DMS153 treated with DMSO at 0.1 percent for 48 hours (cell line): ENCODE results near the gene FHL3.
A peak's percentile ranks its signal among the peaks of the same experiment; 100 is the strongest.
"Not testable (repeated sequence)": the region's sequence is repeated elsewhere in the genome, so short reads cannot be mapped to it uniquely, and the experiment has no call there.

Experiments used
- DNase-seq: peaks from one replicate; lab custom pipeline; 2025; ENCODE audit not compliant: unreplicated experiment; lab: John Stamatoyannopoulos, UW

FHL3 gene

DNA sequence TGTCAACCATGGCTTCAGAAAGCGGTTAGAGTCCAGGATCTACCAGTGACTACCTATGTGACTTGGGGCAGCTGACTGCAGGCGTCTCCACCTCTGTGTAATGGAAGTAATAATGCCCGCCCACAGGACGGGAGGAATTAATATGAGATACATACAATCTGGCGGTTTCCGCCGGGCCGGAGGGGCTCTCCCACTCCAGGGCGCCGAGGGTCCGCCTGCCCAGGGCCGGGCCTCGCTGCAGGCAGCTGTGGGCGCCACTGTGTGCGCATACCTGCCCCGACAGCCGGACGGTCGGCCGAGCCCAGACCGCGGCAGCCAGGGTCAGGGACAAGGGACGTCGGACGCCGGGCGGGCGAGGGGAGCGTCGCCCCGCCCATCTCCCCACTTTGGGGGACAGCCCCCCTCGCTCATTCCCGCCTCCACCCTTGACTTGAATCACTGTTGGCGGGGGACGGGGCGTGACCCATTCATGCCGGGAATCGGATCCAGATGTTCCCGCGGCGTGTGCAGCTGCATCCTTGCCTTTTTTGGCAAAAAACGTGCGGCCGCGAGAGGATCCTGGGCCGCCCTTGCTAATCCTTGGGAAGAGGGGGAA, 9.5 kb downstream of the FHL3 start:
- DNase-seq: no peak

DNA sequence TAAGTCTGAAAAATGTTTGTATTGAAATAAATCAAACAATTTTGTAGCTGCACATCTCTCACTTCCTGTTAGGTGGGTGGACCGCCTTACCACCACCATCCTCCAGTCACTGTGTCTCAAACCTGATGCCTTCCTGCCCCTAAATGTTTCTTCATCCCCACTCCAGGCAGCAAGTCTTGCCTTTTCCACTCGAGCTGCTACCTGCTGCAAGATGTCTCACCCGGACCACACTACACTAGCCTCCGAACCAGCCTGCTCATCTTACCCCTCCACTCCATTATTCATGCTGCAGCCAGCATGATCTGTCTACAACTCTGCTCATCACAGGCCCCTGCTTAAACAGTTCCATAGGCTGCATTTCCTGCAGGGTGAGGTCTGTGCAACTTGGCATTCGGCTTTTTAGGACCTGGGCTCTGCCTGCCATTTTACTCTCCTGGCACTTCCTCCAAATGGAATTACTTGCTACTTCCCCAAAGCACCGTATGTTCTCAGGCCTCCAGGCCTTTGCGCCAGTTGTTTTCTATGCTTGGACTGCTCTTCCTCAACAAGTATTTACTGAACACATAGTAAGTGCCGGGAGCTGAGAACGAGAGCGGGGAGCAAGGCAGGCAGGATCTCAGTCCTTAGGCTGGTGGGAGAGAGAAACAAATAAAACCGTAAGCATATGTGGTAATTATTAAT, 10.3 kb downstream of the FHL3 start:
- no peak for DNase-seq

DNA sequence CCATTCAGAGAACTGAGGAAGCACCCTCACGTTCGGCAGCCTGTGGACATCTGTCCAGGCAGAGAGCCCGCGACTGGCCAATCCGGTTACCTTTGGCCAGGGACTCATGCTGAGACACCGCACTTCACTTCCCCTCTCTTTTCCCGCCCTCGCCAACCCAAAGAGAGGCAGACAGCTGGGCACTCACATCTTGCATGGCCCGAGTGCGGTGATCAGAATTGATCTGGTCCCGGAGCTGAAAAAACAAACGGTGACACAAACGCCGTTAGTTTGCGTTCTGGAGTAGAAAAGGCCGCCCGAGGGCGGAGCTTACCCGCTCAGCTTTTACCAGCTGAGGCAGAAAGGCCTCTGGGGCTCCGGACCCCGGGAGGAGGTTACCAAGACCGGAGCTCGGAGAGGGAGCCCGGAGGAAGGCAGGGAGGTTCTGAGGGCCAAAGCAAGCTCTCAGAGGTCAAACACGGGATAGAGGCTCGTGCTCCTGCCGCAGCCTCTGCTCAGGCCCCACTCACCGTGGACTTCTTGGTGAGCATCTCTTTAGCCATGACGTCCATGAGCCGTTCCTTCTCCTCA, 15.9 kb downstream of the FHL3 start:
- DNase-seq: no peak

DNA sequence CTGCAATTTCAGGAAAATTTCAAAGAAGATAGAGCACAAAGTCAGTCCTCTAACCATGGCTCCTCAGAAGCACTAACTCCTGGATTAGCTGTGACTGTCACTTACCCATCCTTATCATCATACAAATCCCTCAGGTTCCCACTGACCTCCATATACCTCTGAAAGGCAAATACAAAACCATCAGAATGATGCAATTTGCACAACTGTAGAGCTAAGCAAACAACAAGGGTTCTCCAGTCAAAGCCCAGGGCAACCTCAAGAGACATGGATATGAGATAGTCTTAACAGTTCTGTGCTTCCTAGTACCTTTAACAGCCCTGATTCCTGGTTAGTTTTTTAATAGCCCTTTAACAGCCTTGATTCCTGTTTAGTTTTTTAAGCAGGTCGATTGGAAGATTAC, 17.6 kb downstream of the FHL3 start:
- no peak for DNase-seq

DNA sequence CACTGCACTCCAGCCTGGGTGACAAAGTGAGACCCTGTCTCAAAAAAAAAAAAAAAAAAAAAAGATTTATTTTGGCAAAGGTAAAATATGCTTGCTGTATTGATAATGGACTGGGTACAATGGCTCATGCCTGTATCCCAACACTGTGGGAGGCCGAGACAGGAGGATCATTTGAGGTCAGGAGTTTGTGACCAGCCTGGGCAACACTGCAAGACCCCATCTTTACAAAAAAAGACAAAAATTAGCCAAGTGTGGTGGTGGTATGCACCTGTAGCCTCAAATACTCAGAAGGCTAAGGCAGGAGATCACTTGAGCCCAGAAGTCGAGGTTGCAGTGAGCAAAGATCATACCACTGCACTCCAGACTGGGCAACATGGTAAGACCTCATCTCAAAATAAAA, 21.8 kb downstream of the FHL3 start:
- no peak for DNase-seq

DNA sequence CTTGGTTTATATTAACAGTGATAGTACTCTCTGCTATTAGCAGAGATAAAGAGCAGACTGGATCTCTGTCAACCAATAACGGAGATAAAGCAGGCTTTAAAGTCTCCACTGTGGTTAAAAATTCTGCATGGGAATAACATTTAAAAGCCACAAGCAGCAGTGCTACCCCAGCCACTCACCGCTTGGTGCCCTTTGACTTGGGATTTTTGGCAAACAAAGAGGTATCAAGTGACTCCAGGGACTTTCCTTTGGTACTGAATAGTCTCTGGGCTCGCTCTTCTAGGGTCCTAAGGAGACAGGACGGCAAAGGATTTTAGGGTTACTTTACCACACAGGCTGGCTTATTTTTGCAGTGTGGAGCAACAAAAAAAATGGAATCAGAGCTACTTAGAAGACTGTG, 26.8 kb downstream of the FHL3 start:
- DNase-seq: no peak

DNA sequence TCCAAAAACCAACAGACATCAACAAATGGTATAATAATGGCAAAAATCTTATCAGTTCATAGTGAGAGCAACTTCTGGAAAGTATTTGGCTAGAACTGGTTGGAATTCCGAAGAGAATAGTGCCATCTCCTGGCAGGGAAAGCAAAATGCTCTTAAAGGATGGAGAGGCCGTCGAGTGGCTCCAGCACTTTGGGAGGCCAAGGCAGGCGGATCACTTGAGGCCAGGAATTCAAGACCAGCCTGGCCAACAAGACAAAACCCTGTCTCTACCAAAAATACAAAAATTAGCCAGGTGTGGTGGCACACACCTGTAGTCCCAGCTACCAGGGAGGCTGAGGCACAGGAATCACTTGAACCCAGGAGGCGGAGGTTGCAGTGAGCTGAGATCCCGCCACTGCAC, 30.2 kb downstream of the FHL3 start:
- peak; percentile 45 for DNase-seq

DNA sequence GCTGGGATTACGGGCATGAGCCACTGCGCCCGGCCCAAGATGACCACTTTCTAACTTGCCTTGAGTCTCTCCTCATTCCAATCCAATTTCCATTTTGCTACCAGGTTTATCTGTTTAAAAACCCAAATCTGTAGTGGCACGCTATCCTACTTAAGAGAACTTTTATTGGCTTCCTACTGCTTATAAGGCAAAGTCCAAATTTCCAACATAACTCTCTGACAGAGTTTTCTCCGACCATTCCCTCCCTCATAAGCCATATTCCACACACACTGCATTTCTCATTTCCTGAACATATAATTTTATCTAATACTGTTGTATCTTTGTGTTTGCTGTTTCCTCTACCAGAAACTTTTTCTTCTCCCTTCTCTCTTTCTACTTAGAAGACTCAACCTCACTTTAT, 30.7 kb downstream of the FHL3 start:
- DNase-seq: no peak

DNA sequence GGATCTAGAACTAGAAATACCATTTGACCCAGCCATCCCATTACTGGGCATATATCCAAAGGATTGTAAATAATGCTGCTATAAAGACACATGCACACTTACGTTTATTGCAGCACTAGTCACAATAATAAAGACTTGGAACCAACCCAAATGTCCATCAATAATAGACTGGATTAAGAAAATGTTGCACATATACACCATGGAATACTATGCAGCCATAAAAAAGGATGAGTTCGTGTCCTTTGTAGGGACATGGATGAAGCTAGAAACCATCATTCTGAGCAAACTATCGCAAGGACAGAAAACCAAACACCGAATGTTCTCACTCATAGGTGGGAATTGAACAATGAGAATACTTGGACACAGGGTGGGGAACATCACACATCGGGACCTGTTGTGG, 31.6 kb downstream of the FHL3 start:
- DNase-seq: not testable (repeated sequence)

DNA sequence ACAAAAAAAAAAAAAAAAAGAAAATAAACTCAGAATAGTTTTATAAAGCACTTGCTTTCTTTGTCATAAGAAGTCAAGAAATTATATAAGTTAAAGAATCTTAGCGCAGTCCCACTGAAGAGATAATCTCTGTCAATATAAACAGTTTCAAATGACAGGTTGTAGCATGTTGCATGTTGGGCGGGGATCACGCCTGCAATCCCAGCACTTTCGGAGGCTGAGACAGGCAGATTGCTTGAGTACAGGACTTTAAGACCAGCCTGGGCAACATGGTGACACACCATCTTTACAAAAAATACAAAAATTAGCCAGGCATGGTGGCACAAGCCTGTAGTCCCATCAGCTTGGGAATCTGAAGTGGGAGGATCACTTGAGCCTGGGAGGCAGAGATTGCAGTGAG, 40.0 kb downstream of the FHL3 start:
- DNase-seq: no peak

DNA sequence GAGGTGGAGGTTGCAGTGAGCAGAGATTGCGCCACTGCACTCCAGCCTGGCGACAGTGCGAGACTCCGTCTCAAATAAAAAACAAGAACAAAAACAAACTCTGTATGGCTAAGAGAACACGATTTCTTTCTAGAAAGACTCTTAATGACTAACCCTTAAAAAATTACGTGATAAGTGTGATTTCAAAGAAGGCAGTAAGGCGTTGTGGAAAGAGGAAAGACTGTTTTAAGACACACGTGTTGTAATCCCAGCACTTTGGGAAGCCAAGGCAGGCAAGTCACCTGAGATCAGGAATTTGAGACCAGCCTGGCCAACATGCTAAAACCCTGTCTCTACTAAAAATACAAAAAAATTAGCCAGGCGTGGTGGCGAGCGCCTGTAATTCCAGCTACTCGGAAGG, 41.2 kb downstream of the FHL3 start:
- DNase-seq: not testable (repeated sequence)

DNA sequence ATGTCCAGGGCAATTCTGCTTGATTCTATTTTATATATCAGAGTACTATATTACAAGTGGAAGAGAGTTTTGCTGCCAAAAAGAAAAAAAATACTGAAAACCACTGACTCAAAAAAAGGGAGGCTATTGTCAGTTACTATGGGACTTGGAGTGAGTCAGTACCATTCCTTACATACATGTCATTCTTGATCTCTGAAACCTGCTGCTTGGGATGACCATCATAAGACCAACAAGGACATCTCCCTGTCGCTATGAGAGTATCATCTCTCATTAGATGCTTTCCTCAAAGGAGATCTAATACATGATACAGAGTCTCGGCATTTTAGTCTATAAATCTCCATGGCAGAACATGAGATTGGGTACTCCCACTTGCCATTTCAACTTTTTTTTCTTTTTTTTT, 46.6 kb downstream of the FHL3 start:
- DNase-seq: no peak

DNA sequence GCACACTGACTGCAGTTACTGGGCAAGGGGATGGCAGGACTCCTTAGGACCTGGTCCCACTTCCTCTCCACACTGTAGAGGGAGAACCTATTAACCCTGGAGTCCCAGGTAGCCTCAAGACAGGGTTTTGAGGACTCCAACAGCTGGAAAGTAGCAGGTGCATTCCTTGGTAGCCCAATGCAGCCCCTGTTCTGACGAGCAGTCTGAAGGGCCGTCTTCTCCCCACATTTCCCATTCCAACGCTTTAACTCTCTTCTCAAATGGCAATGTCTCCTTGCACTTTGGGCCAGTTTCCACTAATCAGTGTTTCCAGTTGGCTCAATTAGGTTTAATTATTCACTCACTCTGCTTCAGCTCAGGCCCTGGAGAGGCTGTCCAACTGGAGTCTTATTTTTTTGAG, 49.6 kb downstream of the FHL3 start:
- no peak for DNase-seq

DNA sequence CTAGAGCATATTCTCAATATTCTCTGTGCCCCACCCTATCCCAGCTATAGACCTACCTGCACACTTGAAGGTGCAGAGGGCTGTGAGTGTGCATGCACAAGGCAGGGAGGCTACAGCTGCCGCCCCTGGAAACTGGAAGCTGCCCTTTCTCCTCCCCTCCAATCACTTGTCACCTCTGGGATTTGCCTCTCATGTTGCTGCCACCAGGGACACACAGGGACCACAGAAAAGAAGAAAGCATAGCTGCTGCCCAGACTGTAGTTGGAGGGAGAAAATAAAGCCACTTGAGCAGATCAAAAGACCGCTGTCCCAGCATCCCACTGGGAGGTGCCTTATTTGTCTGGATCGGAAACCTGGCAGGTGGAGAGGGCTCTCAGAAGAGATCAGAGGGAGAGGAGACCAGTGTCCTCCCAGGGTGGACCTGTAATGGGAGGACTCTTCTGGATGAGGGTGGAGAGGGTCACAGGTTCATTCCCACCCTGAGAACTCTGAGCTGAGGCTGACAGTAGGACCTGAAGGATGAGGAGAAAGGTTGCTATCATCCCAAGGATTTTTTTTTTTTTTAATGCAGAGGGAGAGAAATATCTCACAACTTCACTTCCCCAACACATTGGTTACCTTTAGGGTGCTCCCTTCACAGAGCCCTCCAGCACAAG, 50.9 kb downstream of the FHL3 start:
- DNase-seq: no peak

DNA sequence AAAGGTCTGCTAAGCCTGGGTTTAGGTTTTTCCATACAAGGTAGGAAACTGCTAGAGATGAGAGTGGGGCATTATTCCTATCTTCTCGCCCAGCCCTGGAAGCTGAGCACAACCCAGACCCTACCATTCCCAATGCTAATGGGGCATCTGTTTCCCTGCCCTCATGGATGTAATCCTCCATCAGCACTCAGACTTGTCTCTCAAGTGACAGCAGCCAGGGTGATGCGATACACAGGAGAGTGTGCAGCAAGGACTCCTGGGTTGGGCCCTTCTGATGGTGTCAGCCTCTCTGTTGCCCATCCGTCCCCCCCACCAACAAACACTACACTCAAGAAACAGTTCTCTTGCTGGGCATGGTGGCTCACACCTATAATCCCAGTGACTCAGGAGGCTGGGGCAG, 52.6 kb downstream of the FHL3 start:
- no peak for DNase-seq

DNA sequence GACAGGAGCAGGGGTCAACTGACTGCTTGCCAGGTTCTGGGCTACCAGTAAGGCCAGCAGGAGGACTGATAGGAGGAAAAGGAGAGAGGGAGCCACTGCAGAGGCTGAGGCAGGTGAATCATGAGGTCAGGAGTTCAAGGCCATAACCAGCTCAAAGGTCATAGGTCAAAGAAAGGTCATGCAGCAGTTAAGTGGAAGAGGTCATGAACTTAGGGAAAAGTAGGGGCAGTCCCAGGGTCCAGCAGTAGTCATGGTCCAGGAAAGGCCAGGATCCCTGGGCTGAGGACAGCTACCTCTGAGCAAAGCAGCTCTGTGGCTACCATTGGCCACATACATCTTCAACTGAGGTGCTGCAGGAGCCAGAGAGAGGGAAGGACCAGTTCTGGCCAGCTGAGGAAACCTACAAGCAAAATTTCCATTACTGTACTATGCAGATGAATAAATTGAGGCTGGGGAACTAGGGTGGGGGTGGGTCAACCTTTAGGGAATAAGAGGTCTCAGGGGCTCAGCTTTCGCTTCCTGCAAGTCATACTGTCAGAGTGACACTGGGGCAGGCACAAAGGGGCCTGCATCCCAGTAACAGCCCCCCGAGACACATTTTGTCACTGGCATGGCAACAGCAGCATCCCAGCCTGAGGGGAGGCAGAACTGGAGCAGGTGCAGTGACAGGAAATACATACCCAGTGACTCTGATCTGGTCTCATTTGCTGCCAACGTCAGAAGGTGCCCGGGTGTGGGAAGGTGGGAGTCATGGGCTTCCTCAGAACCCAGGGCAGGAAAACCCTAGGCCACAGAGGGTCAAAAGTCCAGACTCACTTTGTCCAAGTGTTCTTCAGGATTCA, 53.3 kb downstream of the FHL3 start:
- no peak for DNase-seq

DNA sequence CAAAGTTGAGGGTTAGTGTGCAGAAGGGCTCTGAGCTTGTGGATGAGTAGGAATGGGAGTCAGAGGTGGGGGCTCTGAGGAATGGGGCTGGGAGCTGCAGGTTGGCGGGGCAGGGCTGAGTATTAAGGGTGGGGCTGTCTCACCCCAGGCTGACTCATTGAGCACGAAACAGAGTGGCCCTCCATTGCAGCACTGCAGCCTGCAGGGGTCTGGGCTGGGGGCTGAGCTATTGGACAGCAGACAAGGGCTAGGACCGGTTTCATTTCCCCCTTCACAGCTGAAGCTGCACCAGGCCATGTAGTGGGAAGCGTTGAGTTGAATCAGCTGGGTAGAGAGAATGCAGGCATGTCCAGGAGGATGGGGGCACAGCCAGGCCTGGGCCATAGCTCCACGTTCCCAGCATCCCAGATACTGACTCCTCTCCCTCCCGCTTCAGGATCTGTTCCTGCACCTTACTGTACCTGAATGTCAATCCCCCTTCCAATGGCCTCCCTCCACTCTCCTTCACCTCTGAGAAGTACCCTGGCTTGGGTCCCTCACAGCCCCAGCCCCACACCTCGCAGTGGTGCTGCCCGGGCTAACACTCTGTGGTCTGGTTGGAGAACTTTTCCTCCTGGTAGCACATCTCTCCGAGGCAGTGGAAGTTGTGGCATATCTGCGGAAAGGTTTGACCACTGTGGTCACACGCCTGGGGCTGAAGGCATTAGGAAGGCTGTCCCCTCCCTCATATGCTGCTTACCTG, 54.1 kb downstream of the FHL3 start:
- DNase-seq: no peak

DNA sequence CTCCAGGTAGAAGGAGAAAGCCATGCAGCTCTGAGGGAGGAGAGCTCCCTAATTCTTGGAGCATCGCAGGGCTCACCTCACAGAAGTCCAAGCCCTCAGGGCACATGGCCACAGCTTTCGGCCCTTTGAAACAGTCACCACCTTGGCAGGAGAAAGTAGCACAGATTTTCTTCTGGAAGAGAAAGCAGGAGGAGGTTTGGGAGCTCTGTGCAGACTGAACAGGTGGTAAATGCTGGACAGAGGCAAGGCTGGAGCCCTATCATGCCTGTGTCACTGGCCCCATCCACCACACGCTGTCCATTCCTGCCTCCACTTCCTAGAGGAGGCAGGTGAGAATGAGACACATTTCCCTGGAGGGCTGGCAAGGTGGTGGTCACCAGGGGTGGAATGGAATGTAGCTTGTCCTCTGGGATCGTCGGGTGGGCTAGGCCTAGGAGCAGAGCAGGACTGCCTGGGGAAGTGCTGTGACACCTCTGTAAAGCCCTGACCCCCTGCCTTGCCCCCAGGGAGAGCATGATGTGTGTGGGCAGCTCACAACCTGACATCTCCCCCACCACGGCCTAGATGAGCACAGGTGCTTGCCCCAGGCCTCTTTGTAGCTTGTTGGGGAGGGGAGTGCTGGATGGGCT, 55.7 kb downstream of the FHL3 start:
- DNase-seq: no peak

DNA sequence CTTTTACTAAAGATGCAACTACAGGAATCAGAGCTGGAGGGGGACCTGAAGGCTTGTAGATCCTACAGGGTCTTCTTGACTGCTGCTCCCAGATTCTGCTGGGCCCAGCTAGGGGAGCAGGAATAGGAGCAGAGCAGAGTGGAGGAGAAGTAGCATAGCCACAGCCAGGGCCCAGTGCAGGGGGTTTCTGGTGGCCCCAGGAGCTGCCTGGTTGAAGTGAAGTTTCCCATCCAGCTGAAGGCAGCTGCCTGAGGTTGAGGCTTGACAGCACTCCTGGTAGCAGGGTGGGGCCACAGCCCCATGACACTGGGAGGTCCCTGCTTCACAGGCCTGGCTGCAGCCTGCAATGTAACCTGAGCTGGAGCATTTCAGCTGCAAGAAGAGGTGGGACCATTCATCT, 56.5 kb downstream of the FHL3 start:
- no peak for DNase-seq

DNA sequence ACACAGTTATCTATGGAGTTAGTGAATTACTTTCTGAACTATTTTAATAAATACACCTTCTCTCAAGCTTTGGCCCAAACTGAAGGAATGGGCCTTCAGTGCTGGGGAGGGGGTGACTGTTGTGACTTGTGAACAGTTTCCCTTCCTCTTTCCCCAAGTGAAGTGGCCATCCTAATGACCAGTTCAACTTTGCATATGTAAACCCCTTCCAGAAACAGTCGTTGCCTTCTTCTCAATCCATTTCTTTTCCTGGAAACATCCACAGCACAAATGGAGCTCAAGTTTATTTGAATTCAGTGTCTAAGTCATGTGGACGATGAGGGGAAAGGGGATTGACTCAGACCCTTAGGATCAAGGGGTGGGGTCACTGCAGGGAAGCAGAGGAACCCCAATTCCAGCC, 57.1 kb downstream of the FHL3 start:
- no peak for DNase-seq
